Effector memory CD4-positive, alpha-beta T cell (primary cell): ENCODE results near the gene TRIM21.
"Not testable (repeated sequence)": the region's sequence is repeated elsewhere in the genome, so short reads cannot be mapped to it uniquely, and the experiment has no call there.

Experiments
- DNase-seq, 3 donors: peaks; one replicate each; pipeline ENCODE4 v3.0.0-alpha.2; 2020
- H3K27ac ChIP-seq: 2 replicates; pipeline ENCODE4 v1.7.0; 2013; ENCODE audit warnings: mild to moderate bottlenecking, low read length, moderate library complexity; ENCODE audit not compliant: insufficient read depth, poor library complexity, severe bottlenecking
- H3K27me3 ChIP-seq: replicated peaks from 2 replicates; pipeline ENCODE4 v1.7.0; 2013; ENCODE audit warnings: mild to moderate bottlenecking, low read length; ENCODE audit not compliant: insufficient read depth, control insufficient read depth, poor library complexity, severe bottlenecking
- H3K36me3 ChIP-seq: 2 replicates; pipeline ENCODE4 v1.7.0; 2013; ENCODE audit warnings: mild to moderate bottlenecking, low read length, moderate library complexity; ENCODE audit not compliant: control insufficient read depth, insufficient read depth
- H3K4me1 ChIP-seq: 2 replicates; pipeline ENCODE4 v1.7.0; 2013; ENCODE audit warnings: low read length, mild to moderate bottlenecking; ENCODE audit not compliant: control insufficient read depth, insufficient read depth, poor library complexity, severe bottlenecking
- H3K4me3 ChIP-seq: 2 replicates; pipeline ENCODE4 v1.7.0; 2013; ENCODE audit warnings: low read length, low read depth, mild to moderate bottlenecking; ENCODE audit not compliant: insufficient read depth, poor library complexity, severe bottlenecking
- H3K9me3 ChIP-seq: 2 replicates; pipeline ENCODE4 v1.7.0; 2013; ENCODE audit warnings: mild to moderate bottlenecking, low read length, moderate library complexity; ENCODE audit not compliant: control insufficient read depth
- total RNA-seq, 3 donors: gene quantifications; one replicate each; lab custom pipeline; 2026; lab: John Stamatoyannopoulos, UW

Gene TRIM21
- 16.8 to 30.8 (median 18.6) reads per million in 3 donors for total RNA-seq

DNA sequence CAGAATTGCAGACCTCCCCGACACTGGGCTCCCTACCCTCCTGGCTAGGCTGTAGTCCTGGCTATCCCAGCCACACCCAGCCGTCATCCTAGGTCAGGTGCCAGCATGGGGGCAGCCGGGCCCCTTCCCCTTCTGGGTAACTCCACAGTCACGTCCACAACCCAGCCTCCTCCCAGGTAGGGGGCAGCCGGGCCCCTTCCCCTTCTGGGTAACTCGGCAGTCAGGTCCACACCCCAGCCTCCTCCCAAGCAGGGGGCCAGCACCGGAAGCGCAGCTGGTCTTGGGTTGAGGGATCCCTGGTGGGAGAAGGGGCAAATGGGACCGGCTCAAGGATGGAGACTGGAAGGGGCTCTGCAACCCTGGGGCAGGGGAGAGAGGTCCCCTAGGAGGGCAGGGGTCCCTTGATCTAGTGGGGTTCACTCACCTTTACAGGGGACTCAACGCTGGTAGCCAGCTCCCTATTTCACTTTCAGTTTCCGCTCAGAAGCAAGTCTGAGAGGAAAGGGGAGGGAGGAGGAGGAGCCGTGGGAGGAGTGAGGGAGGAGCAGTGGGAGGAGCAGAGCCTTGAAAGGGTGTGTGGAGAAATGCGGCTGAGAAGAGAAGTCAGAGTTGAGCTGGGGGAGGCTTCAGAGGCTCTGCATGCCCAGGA, at the start of gene TRIM21:
Gene TRIM21 (minus strand): TSS at position 494 of the 649 bp plus-strand sequence. CDS start 3,293 bp downstream, outside the sequence.
- Histone ChIP-seq H3K9me3 (no peaks in the 10 kb centered on the region), H3K27ac (peak within 1 kb of the TSS; percentile 86), H3K36me3 (peaks cover 20% of the 10 kb centered on the region), H3K27me3 (no peaks in the 10 kb centered on the region), H3K4me3 (peak within 1 kb of the TSS; percentile 96), H3K4me1 (peaks cover 11% of the 10 kb centered on the region)
- DNase-seq: peak; percentile 66 to 78 (median 75)

DNA sequence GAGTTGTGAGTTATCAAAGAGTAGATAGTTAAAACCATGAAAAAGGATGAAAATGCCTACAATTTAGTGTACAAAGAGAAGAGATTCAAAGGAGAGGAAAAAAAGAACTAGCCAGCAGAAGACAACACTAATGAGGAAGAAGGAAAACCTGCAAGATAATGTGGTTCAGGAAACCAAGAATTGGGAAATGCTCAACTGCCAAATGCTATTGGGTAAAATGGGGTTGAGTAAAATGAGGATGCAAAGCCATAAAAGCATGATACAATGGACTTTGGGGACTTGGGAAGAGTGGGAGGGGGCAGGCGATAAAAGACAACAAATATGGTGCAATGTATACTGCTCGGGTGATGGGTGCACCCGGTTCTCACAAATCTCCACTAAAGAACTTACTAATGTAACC, 48.0 kb upstream of the TRIM21 start:
- no peaks in the 10 kb centered on the region for H3K27me3 ChIP-seq
- H3K4me1 ChIP-seq: no peaks in the 10 kb centered on the region
- no peaks in the 10 kb centered on the region for H3K9me3 ChIP-seq
- H3K36me3 ChIP-seq: no peaks in the 10 kb centered on the region
- no peak overlapping the region for H3K4me3 ChIP-seq
- DNase-seq: no peak
- no peak overlapping the region for H3K27ac ChIP-seq

DNA sequence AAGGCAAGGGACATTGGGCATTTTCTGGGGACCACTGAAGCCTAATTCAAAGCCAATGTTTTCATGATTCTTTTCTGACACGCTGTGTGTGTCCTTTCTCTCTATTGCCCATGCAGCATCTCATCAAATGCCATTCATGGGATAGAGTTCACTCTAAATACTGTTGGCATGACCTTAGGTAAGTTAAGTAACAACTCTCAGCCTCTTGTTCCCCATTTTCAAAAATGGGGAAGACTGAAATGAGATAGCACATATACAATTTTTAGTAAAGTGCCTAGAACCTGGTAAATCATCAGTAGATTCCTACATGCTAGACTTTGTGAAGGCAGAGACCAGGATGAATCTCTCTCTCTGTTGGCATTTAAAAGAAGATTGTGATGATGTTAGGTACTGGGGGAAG, 42.9 kb upstream of the TRIM21 start:
- Histone ChIP-seq H3K4me3 (no peak overlapping the region), H3K9me3 (no peaks in the 10 kb centered on the region), H3K36me3 (no peaks in the 10 kb centered on the region), H3K27ac (no peak overlapping the region), H3K27me3 (no peaks in the 10 kb centered on the region), H3K4me1 (no peaks in the 10 kb centered on the region)
- DNase-seq: no peak

DNA sequence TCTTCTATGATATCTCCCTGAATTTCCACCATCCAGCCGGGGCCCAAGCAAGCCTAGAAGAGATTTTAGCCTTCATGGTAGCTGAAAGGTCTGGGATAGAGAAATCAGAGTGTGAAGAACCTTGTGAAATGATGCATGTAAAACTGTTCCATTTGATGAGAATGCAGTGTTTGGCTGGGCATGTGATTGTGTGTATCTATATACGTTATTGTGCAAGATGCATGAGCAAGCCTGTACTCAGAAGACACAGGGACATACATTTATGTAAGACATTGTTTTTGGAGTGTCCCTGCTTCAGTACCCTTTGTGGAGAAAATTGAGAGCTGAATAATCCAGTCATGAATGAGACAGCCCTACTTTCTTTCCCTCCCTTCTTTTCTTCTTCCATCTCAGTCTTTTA, 40.4 kb upstream of the TRIM21 start:
- DNase-seq: no peak
- Histone ChIP-seq H3K27me3 (no peaks in the 10 kb centered on the region), H3K36me3 (no peaks in the 10 kb centered on the region), H3K9me3 (no peaks in the 10 kb centered on the region), H3K4me3 (no peak overlapping the region), H3K27ac (no peak overlapping the region), H3K4me1 (no peaks in the 10 kb centered on the region)

DNA sequence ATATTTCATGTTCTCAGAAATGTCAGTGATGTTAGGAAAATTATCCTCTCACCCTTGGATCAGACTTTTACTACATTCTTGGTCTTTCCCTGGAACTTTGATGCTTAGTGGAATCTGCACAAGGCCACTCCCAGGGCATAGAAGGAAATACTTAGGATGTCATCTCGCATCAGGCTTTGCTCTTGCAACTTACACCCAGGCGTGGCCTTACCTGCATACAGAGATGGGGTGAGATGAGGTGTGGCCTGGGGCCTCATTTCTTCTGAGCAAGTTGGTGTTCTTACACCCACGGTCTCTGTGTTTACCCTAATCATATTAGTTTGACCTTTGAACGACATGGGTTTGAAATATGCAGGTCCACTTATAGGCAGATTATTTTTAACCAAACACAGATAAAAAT, 36.5 kb upstream of the TRIM21 start:
- no peaks in the 10 kb centered on the region for H3K27me3 ChIP-seq

DNA sequence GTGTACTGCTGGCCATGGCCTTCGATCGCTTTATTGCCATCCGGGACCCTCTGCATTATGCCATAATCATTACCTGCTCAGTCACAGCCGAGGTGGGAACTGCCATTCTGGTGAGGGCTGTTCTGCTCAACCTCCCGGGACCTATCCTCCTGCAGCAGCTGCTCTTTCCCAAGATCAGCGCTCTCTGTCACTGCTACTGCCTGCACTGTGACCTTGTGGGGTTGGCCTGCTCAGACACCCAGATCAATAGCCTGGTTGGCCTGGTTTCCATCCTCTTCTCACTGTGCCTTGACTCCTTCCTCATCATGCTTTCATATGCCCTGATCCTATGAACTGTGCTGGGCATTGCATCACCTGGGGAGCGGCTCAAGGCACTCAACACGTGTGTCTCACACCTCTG, 24.9 kb upstream of the TRIM21 start:
- H3K36me3 ChIP-seq: no peaks in the 10 kb centered on the region
- DNase-seq: no peak
- peaks cover 4% of the 10 kb centered on the region for H3K27me3 ChIP-seq
- no peak overlapping the region for H3K4me3 ChIP-seq
- no peaks in the 10 kb centered on the region for H3K4me1 ChIP-seq
- H3K27ac ChIP-seq: no peak overlapping the region
- no peaks in the 10 kb centered on the region for H3K9me3 ChIP-seq

More for the DNA sequence above, 36.5 kb upstream of the TRIM21 start:
- Histone ChIP-seq H3K4me1 (no peaks in the 10 kb centered on the region), H3K27ac (no peak overlapping the region), H3K9me3 (no peaks in the 10 kb centered on the region), H3K4me3 (no peak overlapping the region), H3K36me3 (no peaks in the 10 kb centered on the region)
- no peak for DNase-seq

DNA sequence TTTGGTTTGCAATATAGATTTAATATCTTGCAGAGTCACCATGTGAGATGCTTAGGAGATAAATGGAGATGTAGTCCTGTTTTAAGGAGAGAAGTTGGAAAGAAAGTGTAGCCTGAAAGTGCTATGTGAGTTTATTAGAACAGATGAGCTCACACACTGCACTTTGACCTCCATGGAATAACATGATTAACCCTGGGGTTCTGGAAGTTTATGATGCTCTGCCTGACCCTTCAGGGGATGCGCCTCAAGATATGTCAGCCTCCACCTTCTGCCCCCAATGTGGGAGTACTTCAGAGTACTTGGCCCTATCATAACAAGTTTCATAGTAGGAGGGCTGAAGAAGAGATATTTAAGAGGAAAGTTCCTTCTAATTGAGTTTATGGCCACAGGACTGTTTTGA, 23.3 kb upstream of the TRIM21 start:
- no peak for DNase-seq
- Histone ChIP-seq H3K4me3 (no peak overlapping the region), H3K4me1 (no peaks in the 10 kb centered on the region), H3K27me3 (peaks cover 4% of the 10 kb centered on the region), H3K36me3 (no peaks in the 10 kb centered on the region), H3K27ac (no peak overlapping the region), H3K9me3 (no peaks in the 10 kb centered on the region)

DNA sequence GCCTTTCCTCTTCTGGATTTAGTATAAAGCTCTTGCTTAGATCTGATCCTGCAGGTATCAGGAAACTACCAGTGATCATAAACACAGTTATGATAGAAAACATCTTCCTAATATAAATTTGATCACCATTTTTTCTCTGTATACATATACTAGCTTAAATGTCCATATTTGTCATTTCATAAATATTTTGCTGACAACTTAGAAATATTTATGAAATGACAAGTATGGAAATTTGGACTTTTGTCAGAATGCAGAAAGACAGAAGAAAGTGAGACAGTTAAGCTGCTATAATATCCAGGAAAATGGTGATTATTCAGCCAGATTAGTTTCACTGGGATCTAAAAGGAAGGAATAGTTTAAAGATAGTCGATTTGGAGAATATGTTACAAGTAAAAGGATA, 22.8 kb upstream of the TRIM21 start:
- no peaks in the 10 kb centered on the region for H3K9me3 ChIP-seq
- H3K4me1 ChIP-seq: no peaks in the 10 kb centered on the region

DNA sequence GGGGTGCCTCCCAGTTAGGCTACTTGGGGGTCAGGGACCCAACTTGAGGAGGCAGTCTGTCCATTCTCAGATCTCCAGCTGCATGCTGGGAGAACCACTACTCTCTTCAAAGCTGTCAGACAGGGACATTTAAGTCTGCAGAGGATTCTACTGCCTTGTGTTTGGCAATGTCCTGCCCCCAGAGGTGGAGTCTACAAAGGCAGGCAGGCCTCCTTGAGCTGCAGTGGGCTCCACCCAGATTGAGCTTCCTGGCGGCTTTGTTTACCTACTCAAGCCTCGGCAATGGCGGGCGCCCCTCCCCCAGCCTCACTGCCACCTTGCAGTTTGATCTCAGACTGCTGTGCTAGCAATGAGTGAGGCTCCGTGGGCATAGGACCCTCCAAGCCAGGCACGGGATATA, 12.7 kb upstream of the TRIM21 start:
- H3K36me3 ChIP-seq, DNase-seq, H3K27me3 ChIP-seq, H3K4me1 ChIP-seq, H3K27ac ChIP-seq, H3K4me3 ChIP-seq, H3K9me3 ChIP-seq: not testable (repeated sequence)

More for the DNA sequence above, 22.8 kb upstream of the TRIM21 start:
- H3K27me3 ChIP-seq: peaks cover 4% of the 10 kb centered on the region
- H3K36me3 ChIP-seq: no peaks in the 10 kb centered on the region
- H3K4me3 ChIP-seq: no peak overlapping the region
- H3K27ac ChIP-seq: no peak overlapping the region
- no peak for DNase-seq

DNA sequence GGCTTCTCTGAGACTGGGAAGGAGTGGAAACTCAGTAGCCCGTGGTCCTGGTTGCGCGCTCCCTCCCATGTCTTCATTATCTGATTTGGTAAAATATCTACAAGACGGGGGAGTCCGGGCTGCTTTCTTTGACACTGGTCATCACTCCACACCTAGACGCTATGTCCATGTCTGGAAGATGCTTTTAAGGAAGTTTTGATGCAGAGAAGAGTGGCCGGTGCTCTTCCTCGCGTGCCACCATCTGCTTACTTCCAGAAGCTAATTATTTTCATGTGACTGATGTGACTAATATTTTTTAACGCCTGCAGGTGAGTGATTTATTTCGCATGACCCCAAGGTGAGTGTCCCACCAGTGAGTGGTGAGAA, 339 bp upstream of the TRIM21 start:
- peaks cover 11% of the 10 kb centered on the region for H3K4me1 ChIP-seq
- no peaks in the 10 kb centered on the region for H3K27me3 ChIP-seq
- peaks cover 15% of the 10 kb centered on the region for H3K36me3 ChIP-seq
- no peak for DNase-seq
- peak overlapping the region; percentile 96 for H3K4me3 ChIP-seq
- H3K27ac ChIP-seq: no peak overlapping the region
- no peaks in the 10 kb centered on the region for H3K9me3 ChIP-seq
